ENCODE measurements around the gene SH2B2.
"Not testable (repeated sequence)": the region's sequence is repeated elsewhere in the genome, so short reads cannot be mapped to it uniquely, and the experiment has no call there.

The SH2B2 gene

GRCh38 chr7:102346983-102347382 is 60.3 kb downstream of the SH2B2 start:
- not testable (repeated sequence) for H3K14ac ChIP-seq (ENCODE audit: low read length); H3K4me2 ChIP-seq (ENCODE audit: low read length); H4K91ac ChIP-seq (ENCODE audit: low read depth, low read length); H2BK120ac ChIP-seq (ENCODE audit: insufficient read depth, low read length, poor library complexity); H2AFZ ChIP-seq (ENCODE audit: insufficient read depth, low read length, poor library complexity); H3K4ac ChIP-seq (ENCODE audit: low read depth, low read length); DNase-seq; H3K4me1 ChIP-seq (ENCODE audit: control insufficient read depth in 1 of 2, insufficient read depth in 2 of 2, low read length in 2 of 2); H4K12ac ChIP-seq (ENCODE audit: low read depth, low read length); H3K9me3 ChIP-seq (ENCODE audit: insufficient read depth, low read depth, low read length); H3K36me3 ChIP-seq (ENCODE audit: control insufficient read depth in 1 of 2, insufficient read depth in 2 of 2, low read length in 2 of 2); H3K4me3 ChIP-seq (ENCODE audit: low read depth, low read length); H3K18ac ChIP-seq (ENCODE audit: low read length); H3K79me1 ChIP-seq (ENCODE audit: low read length); H2BK5ac ChIP-seq (ENCODE audit: low read depth, low read length, poor library complexity); H2AK5ac ChIP-seq (ENCODE audit: low read length); H3K27me3 ChIP-seq (ENCODE audit: insufficient read depth, low read length); H3K27ac ChIP-seq (ENCODE audit: low read depth, low read length); H2BK12ac ChIP-seq (ENCODE audit: low read length); H3K9ac ChIP-seq (ENCODE audit: low read length); H3K79me2 ChIP-seq (ENCODE audit: control insufficient read depth, insufficient read depth, low read length, poor library complexity); H3K23ac ChIP-seq (ENCODE audit: low read length); H4K8ac ChIP-seq (ENCODE audit: low read depth, low read length)
- no CpG with 5 or more reads among the region's 6 CpGs for WGBS (ENCODE audit: extremely low coverage, insufficient coverage, insufficient read length)

GRCh38 chr7:102356344-102356743 is 69.7 kb downstream of the SH2B2 start, which contains the start of gene SPDYE6:
SPDYE6 (minus strand) TSS chr7:102356444; CDS start chr7:102356023, 421 bp downstream.
- H2BK5ac ChIP-seq (ENCODE audit: low read depth, low read length, poor library complexity); H3K18ac ChIP-seq (ENCODE audit: low read length); H3K27me3 ChIP-seq (ENCODE audit: insufficient read depth, low read length); H3K9ac ChIP-seq (ENCODE audit: low read length); H2AFZ ChIP-seq (ENCODE audit: insufficient read depth, low read length, poor library complexity); H3K79me1 ChIP-seq (ENCODE audit: low read length); H2AK5ac ChIP-seq (ENCODE audit: low read length); H4K12ac ChIP-seq (ENCODE audit: low read depth, low read length); H3K23ac ChIP-seq (ENCODE audit: low read length); H3K4ac ChIP-seq (ENCODE audit: low read depth, low read length); H3K4me1 ChIP-seq (ENCODE audit: control insufficient read depth in 1 of 2, insufficient read depth in 2 of 2, low read length in 2 of 2); DNase-seq; H2BK12ac ChIP-seq (ENCODE audit: low read length); H4K91ac ChIP-seq (ENCODE audit: low read depth, low read length); H3K36me3 ChIP-seq (ENCODE audit: control insufficient read depth in 1 of 2, insufficient read depth in 2 of 2, low read length in 2 of 2); H3K79me2 ChIP-seq (ENCODE audit: control insufficient read depth, insufficient read depth, low read length, poor library complexity); H3K4me2 ChIP-seq (ENCODE audit: low read length); H3K4me3 ChIP-seq (ENCODE audit: low read depth, low read length); H3K14ac ChIP-seq (ENCODE audit: low read length); H4K8ac ChIP-seq (ENCODE audit: low read depth, low read length); H2BK120ac ChIP-seq (ENCODE audit: insufficient read depth, low read length, poor library complexity); H3K27ac ChIP-seq (ENCODE audit: low read depth, low read length); H3K9me3 ChIP-seq (ENCODE audit: insufficient read depth, low read depth, low read length): not testable (repeated sequence)
- no CpG with 5 or more reads among the region's 6 CpGs for WGBS (ENCODE audit: extremely low coverage, insufficient coverage, insufficient read length)

- not testable (repeated sequence) for H2AK5ac ChIP-seq (ENCODE audit: low read length); H3K18ac ChIP-seq (ENCODE audit: low read length); H3K9me3 ChIP-seq (ENCODE audit: insufficient read depth, low read depth, low read length); H3K79me2 ChIP-seq (ENCODE audit: control insufficient read depth, insufficient read depth, low read length, poor library complexity); H3K36me3 ChIP-seq (ENCODE audit: control insufficient read depth in 1 of 2, insufficient read depth in 2 of 2, low read length in 2 of 2); H2BK12ac ChIP-seq (ENCODE audit: low read length); H3K23ac ChIP-seq (ENCODE audit: low read length); H3K27me3 ChIP-seq (ENCODE audit: insufficient read depth, low read length); H3K79me1 ChIP-seq (ENCODE audit: low read length); H3K4me1 ChIP-seq (ENCODE audit: control insufficient read depth in 1 of 2, insufficient read depth in 2 of 2, low read length in 2 of 2)
- peak overlapping the region; percentile 90 for H2BK5ac ChIP-seq (ENCODE audit: low read depth, low read length, poor library complexity)
- H4K8ac ChIP-seq (ENCODE audit: low read depth, low read length) = peak overlapping the region; percentile 90
- peak overlapping the region; percentile 71 for H3K4me2 ChIP-seq (ENCODE audit: low read length)
- peak overlapping the region; percentile 95 for H4K12ac ChIP-seq (ENCODE audit: low read depth, low read length)
- peak overlapping the region; percentile 37 for H3K27ac ChIP-seq (ENCODE audit: low read depth, low read length)
- H2BK120ac ChIP-seq (ENCODE audit: insufficient read depth, low read length, poor library complexity) = peak overlapping the region; percentile 77
- H3K14ac ChIP-seq (ENCODE audit: low read length) = peak overlapping the region; percentile 92
- no CpG with 5 or more reads among the region's 76 CpGs for WGBS (ENCODE audit: extremely low coverage, insufficient coverage, insufficient read length)
- H3K4ac ChIP-seq (ENCODE audit: low read depth, low read length) = peak overlapping the region; percentile 93
- peak overlapping the region; percentile 79 for H4K91ac ChIP-seq (ENCODE audit: low read depth, low read length)
- DNase-seq = peak; percentile 98 to 99
- peak overlapping the region; percentile 95 for H3K9ac ChIP-seq (ENCODE audit: low read length)
- peak overlapping the region; percentile 78 for H2AFZ ChIP-seq (ENCODE audit: insufficient read depth, low read length, poor library complexity)
- peak overlapping the region; percentile 75 for H3K4me3 ChIP-seq (ENCODE audit: low read depth, low read length)
These were observed 77.1 kb downstream of the SH2B2 start for GRCh38 chr7:102363549-102364393.

GRCh38 chr7:102364394-102364886 is 77.8 kb downstream of the SH2B2 start:
- WGBS (ENCODE audit: extremely low coverage, insufficient coverage, insufficient read length) = no CpG with 5 or more reads among the region's 20 CpGs
- Histone ChIP-seq H3K4me2 (ENCODE audit: low read length) (peak overlapping the region; percentile 71), H3K4me3 (ENCODE audit: low read depth, low read length) (peak overlapping the region; percentile 75), H3K14ac (ENCODE audit: low read length) (peak overlapping the region; percentile 92), H4K91ac (ENCODE audit: low read depth, low read length) (peak overlapping the region; percentile 79), H2BK5ac (ENCODE audit: low read depth, low read length, poor library complexity) (peak overlapping the region; percentile 90), H2AK5ac (ENCODE audit: low read length) (peak overlapping the region; percentile 62), H4K8ac (ENCODE audit: low read depth, low read length) (peak overlapping the region; percentile 10), H3K4ac (ENCODE audit: low read depth, low read length) (peak overlapping the region; percentile 93), H3K9ac (ENCODE audit: low read length) (peak overlapping the region; percentile 86), H2BK120ac (ENCODE audit: insufficient read depth, low read length, poor library complexity) (peak overlapping the region; percentile 60)
- not testable (repeated sequence) for H2AFZ ChIP-seq (ENCODE audit: insufficient read depth, low read length, poor library complexity); H3K79me2 ChIP-seq (ENCODE audit: control insufficient read depth, insufficient read depth, low read length, poor library complexity); H3K27ac ChIP-seq (ENCODE audit: low read depth, low read length); H4K12ac ChIP-seq (ENCODE audit: low read depth, low read length); H3K23ac ChIP-seq (ENCODE audit: low read length); H3K79me1 ChIP-seq (ENCODE audit: low read length); H3K18ac ChIP-seq (ENCODE audit: low read length); H3K4me1 ChIP-seq (ENCODE audit: control insufficient read depth in 1 of 2, insufficient read depth in 2 of 2, low read length in 2 of 2); H3K36me3 ChIP-seq (ENCODE audit: control insufficient read depth in 1 of 2, insufficient read depth in 2 of 2, low read length in 2 of 2); DNase-seq; H2BK12ac ChIP-seq (ENCODE audit: low read length); H3K27me3 ChIP-seq (ENCODE audit: insufficient read depth, low read length); H3K9me3 ChIP-seq (ENCODE audit: insufficient read depth, low read depth, low read length)

Measured in trophoblast cell (in vitro differentiated cells and primary cell).